ENCODE measurements around the gene JMJD6. TPM values are rescaled to one million over a fixed set of nuclear protein-coding genes. Genes with fewer than 3 reads are reported as not detected.

JMJD6 gene
- total RNA-seq, 2 donors from 2014 or later = 74.3 to 97.1 TPM

DNA sequence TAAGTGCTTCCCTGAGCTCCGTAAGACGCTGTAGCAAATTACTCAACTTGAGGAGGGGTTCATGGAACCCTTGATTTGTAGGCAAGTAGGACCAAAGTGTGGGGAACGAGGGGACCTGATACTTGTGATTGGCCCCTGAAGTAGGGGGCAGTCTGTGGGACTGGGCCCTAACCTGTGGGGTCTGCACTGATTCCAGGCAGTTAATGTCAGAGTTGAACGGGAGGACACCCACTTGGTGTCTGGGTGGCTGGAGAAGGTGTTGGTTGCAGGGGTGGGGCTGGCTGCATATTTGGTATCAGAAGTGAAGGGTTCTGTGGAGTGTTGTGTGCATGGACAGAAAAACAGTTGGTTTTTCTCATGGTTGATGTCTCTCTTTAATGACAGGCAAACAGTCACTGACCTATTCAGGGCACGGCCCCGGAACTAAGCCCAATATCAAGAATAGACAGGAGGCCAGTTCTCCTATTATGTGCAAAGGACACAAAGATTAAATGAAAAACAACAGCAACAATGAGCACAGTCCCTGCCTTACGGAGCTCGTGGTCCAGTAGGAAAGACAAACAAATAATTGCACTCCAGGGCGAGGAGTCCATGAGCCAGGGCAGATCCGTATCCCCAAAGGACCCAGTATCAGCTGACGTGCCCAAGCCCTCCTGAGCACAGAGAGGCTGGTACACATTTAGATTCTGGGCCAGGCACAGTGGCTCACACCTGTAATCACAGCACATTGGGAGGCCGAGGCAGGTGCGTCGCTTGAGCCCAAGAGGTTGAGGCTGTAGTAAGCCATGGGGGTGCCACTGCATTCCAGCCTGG lies 34.8 kb downstream of the JMJD6 start:
- H3K36me3 Mint-ChIP-seq = no peaks in the 10 kb centered on the region
- ATAC-seq = no peak
- H3K4me1 Mint-ChIP-seq (ENCODE audit: low read depth in 2 of 2) = peaks cover 6 to 7% of the 10 kb centered on the region in 2 donors
- H3K27me3 Mint-ChIP-seq = no peaks in the 10 kb centered on the region
- H3K9me3 Mint-ChIP-seq = no peaks in the 10 kb centered on the region
- DNase-seq (ENCODE audit: low spot score) = no peak
- no peak overlapping the region for H3K4me3 Mint-ChIP-seq
- H3K27ac Mint-ChIP-seq = no peak overlapping the region

DNA sequence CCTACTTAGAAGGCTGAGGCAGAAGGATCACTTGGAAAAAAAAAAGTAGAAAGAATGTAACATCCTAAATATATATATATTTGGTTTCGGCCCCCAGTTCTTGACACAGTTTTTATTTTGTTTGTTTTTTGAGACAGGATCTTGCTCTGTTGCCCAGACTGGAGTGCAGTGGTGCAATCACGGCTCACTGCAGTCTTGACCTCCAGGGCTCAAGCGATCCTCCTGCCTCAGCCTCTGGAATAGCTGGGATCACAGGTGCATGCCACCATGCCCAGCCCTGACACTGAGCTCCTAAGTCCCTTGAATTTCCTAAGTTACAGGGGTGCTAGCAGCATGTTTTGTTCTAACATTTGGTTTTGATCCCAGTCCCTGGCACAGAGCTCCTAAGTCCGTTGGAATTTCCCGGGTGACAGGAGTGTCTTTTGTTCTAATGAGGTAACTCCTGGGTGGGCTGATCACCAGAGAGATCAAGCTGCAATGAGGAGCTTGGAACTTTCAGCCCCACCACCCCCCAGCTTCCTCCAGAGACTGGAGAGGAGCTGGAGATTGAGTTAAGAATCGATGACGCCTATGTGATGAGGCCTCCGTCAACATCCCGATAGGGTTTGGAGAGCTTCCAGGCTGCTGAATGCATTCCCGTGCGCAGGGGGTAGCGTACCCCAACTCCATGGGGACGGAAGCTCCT lies 35.7 kb downstream of the JMJD6 start:
- Mint-ChIP-seq H3K4me1 (ENCODE audit: low read depth in 2 of 2) (peaks cover 4 to 7% of the 10 kb centered on the region in 2 donors), H3K4me3 (no peak overlapping the region), H3K27ac (no peak overlapping the region), H3K36me3 (no peaks in the 10 kb centered on the region), H3K27me3 (no peaks in the 10 kb centered on the region), H3K9me3 (no peaks in the 10 kb centered on the region)
- ATAC-seq (no peak), DNase-seq (ENCODE audit: low spot score) (no peak)

GRCh38 chr17:76689859-76690258 lies 36.5 kb downstream of the JMJD6 start:
- Mint-ChIP-seq H3K4me3 (no peak overlapping the region), H3K9me3 (no peaks in the 10 kb centered on the region)

DNA sequence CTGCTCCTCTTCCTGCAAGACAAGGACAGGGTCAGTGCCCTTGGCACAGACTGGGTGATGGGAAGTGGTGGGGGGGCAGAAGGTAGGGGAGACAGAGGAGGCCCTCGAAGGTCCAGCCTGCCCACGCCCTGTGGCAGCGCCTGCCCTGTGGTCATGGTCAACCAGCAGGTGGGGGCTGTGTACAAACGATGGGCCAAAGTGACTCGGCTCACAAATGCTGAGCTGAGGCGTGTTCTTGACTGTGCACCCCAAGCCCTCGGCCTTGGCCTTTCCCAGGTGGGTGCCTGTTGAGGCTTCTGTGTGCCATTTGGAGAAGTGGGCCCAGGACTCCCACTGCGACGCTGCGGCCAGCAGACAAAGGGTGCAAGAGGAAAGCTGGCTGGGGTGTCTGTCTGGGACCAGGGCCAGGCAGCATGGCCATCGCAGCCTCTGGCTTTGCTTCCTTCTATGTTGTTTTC lies 38.2 kb downstream of the JMJD6 start:
- no peaks in the 10 kb centered on the region for H3K36me3 Mint-ChIP-seq
- DNase-seq (ENCODE audit: low spot score) (no peak), ATAC-seq (peak in 1 of 2 donors; percentile 40)
- H3K4me1 Mint-ChIP-seq (ENCODE audit: low read depth in 2 of 2) = peaks cover 0 to 9% of the 10 kb centered on the region in 2 donors
- no peak overlapping the region for H3K4me3 Mint-ChIP-seq
- H3K27me3 Mint-ChIP-seq = no peaks in the 10 kb centered on the region
- H3K27ac Mint-ChIP-seq = no peak overlapping the region
- H3K9me3 Mint-ChIP-seq = no peaks in the 10 kb centered on the region

More at GRCh38 chr17:76689859-76690258, 36.5 kb downstream of the JMJD6 start:
- no peak for ATAC-seq
- no peaks in the 10 kb centered on the region for H3K27me3 Mint-ChIP-seq
- H3K4me1 Mint-ChIP-seq (ENCODE audit: low read depth in 2 of 2) = peaks cover 0 to 5% of the 10 kb centered on the region in 2 donors
- DNase-seq (ENCODE audit: low spot score) = no peak
- H3K27ac Mint-ChIP-seq = no peak overlapping the region
- H3K36me3 Mint-ChIP-seq = no peaks in the 10 kb centered on the region

DNA sequence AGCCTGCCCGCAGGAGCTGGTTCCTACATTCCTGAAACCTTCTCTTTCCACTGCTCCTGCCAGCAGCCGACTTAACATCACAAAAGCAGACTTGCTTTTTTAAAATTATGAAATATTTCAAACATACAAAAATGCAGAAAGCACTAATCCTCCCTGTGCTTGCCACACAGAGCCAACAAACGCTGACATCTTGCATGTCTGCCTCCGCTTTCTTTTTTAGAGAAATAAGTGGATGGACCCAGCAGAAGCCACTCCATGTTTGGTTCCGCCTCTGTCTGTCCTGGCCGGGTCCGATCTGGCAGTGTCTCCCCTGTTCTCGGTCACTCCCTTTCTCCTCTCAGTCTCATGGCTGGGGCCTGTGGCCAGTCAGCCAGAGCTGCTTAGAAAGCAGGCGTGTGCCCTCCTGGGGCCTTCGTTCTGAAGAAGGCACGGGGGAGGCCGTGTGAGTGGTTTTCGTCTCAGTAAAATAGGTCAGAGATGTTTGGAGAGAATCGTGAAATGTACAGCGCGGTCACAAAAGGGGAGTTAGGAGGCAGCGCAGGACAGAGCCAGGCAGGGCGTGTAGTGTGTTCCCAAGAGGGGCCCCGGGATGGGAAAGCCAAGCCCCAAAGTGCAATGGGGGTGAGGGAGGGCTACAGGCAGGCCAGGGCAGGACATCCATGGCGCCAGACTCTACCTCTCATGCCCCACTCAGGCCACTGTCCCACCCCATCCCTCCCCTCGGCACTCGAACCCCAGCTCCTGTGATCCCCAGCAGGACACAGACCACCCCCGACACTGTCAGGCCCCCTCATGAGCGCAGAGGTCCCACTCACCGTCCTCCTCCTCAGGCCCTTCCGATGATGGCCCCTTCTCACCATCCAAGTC lies 38.9 kb downstream of the JMJD6 start:
- Mint-ChIP-seq H3K27me3 (no peaks in the 10 kb centered on the region), H3K27ac (no peak overlapping the region), H3K9me3 (no peaks in the 10 kb centered on the region), H3K4me1 (ENCODE audit: low read depth in 2 of 2) (peaks cover 1 to 11% of the 10 kb centered on the region in 2 donors), H3K36me3 (no peaks in the 10 kb centered on the region), H3K4me3 (no peak overlapping the region)
- no peak for ATAC-seq
- no peak for DNase-seq (ENCODE audit: low spot score)

- no peaks in the 10 kb centered on the region for H3K9me3 Mint-ChIP-seq
- H3K4me3 Mint-ChIP-seq = no peak overlapping the region
- no peak overlapping the region for H3K27ac Mint-ChIP-seq
- DNase-seq (ENCODE audit: low spot score) (no peak), ATAC-seq (no peak)
- no peaks in the 10 kb centered on the region for H3K36me3 Mint-ChIP-seq
- peaks cover 9 to 19% of the 10 kb centered on the region in 2 donors for H3K4me1 Mint-ChIP-seq (ENCODE audit: low read depth in 2 of 2)
- H3K27me3 Mint-ChIP-seq = no peaks in the 10 kb centered on the region
Measured at GRCh38 chr17:76686538-76687297, 39.7 kb downstream of the JMJD6 start.

- no peaks in the 10 kb centered on the region for H3K36me3 Mint-ChIP-seq
- DNase-seq (ENCODE audit: low spot score) = no peak
- H3K27me3 Mint-ChIP-seq = no peaks in the 10 kb centered on the region
- no peak overlapping the region for H3K27ac Mint-ChIP-seq
- H3K4me3 Mint-ChIP-seq = no peak overlapping the region
- H3K4me1 Mint-ChIP-seq (ENCODE audit: low read depth in 2 of 2) = peaks cover 18 to 27% of the 10 kb centered on the region in 2 donors
- ATAC-seq = no peak
- H3K9me3 Mint-ChIP-seq = no peaks in the 10 kb centered on the region
Measured at GRCh38 chr17:76685846-76686245, 40.6 kb downstream of the JMJD6 start.

DNA sequence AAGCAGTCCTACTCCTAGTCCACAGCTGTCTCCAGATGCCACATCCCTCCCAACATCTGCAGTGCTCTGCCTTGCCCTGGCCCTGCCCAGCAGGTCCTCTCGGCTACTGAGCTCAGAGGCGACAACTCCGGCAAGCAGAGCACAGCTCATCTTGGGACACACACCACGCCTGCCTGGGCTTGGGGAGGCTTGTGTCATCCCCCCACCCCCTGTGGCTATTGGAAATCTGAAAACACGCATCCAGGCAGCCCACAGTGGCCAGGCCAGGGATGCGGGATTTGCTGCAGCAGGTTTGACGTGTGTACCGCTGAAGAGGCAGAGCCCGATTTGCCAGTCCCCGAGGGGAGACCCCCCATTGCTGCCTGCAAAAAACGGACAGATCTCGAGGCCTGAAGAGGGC lies 41.0 kb downstream of the JMJD6 start:
- no peaks in the 10 kb centered on the region for H3K36me3 Mint-ChIP-seq
- no peaks in the 10 kb centered on the region for H3K9me3 Mint-ChIP-seq
- no peak for DNase-seq (ENCODE audit: low spot score)
- no peaks in the 10 kb centered on the region for H3K27me3 Mint-ChIP-seq
- H3K4me3 Mint-ChIP-seq = no peak overlapping the region
- H3K27ac Mint-ChIP-seq = no peak overlapping the region
- ATAC-seq = no peak
- H3K4me1 Mint-ChIP-seq (ENCODE audit: low read depth in 2 of 2) = peaks cover 18 to 30% of the 10 kb centered on the region in 2 donors

DNA sequence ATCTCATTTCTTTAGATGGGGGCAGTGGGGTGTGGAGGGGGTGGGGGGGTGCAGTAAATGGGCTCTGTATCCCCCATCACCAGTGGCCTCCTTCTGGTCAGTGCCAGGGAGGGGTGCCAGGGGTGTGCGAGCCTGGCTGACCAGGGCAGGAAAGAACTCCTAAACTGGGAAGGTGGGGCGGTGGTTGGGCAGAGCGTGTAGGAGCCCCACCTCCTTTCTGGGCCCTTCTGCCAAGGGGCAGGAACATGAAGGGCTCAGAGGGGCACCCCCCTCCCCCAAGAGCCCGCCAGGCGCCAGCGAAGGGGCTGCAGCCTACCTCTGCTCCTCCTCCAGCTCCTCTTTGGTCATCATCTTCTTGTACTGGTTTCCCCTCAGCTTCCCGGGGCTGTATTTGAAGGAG lies 41.6 kb downstream of the JMJD6 start:
- peaks cover 18 to 30% of the 10 kb centered on the region in 2 donors for H3K4me1 Mint-ChIP-seq (ENCODE audit: low read depth in 2 of 2)
- ATAC-seq (no peak), DNase-seq (ENCODE audit: low spot score) (no peak)
- no peak overlapping the region for H3K4me3 Mint-ChIP-seq
- H3K9me3 Mint-ChIP-seq = no peaks in the 10 kb centered on the region
- H3K27me3 Mint-ChIP-seq = no peaks in the 10 kb centered on the region
- H3K36me3 Mint-ChIP-seq = no peaks in the 10 kb centered on the region
- no peak overlapping the region for H3K27ac Mint-ChIP-seq

DNA sequence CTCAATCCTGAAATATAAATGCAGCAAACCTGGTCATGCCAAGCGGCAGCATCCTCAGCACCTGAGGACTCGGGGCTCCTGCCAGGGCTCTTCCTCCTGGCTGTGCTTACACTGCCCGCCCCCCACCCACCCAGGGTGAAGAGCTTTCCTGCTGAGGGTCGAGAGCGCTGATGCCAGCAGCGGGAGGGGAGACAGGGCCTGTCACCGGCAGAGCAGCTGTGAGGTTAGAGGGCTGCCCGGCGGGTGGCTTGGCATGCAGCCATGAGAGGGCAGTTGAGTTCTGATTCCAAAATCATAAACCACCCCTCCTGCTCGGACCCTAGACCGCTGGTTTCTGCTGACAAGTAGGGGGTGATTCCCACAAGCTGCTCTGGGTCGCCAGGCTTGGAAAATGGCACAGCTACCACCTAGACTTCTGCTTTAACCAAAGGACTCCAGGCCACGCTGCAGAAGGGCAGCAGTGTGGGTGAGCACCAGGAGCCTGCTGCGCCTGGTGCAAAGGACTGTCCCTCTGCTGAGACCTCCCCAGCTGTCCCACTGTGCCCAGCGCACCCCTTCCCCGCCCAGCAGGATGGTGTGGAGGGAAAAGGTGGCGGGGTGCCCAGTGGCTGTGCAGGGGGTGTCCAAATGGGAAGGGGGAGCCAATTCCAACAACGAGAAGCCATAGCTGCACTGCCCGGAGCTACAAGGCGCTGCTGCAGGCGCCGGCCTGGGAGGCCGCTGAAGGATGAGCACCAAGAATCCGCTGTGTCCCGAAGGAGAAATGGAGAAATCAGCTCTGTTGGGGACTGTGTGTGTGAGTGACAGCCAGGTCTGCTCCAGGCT lies 42.3 kb downstream of the JMJD6 start:
- no peaks in the 10 kb centered on the region for H3K9me3 Mint-ChIP-seq
- H3K27ac Mint-ChIP-seq = no peak overlapping the region
- no peaks in the 10 kb centered on the region for H3K27me3 Mint-ChIP-seq
- no peaks in the 10 kb centered on the region for H3K36me3 Mint-ChIP-seq
- DNase-seq (ENCODE audit: low spot score) (no peak), ATAC-seq (no peak)
- peaks cover 18 to 30% of the 10 kb centered on the region in 2 donors for H3K4me1 Mint-ChIP-seq (ENCODE audit: low read depth in 2 of 2)
- H3K4me3 Mint-ChIP-seq = no peak overlapping the region

DNA sequence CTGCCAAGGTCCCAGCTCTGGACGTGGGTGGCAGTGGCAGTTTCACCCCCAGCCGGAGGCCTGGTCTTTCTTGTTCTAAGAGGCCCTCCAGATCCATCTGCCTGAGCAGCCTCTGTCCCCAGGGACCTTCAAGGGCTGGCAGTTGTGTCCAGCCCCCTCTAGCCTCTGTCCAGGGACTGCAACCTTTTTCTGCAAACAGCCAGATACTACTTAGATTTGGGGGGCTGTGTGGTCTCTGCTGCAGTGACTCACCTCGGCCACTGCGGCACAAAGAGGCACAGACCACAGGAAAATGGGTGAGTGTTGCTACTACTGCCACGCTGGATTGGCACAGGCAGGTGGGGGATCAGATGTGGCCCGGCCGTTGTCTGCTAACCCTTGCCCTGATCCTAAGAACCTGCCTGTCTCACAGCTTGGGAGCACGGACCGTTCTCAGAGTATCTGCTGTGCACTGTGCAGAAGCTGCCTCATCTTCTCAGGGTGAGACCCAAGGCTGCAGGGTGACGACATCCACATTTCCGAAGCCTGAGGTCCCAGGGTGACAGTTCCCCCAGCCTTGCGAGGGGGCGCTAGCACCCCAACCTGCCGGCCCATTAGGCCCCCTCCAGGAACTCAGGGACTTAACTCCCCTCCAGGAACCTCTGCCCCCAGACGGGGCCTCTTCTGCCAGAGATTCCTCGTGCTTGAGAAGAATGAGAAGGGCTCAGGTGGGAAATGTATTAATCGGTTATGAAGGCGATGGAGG lies 43.2 kb downstream of the JMJD6 start:
- ATAC-seq (no peak), DNase-seq (ENCODE audit: low spot score) (no peak)
- H3K4me1 Mint-ChIP-seq (ENCODE audit: low read depth in 2 of 2) = peaks cover 18 to 25% of the 10 kb centered on the region in 2 donors
- no peak overlapping the region for H3K4me3 Mint-ChIP-seq
- no peaks in the 10 kb centered on the region for H3K9me3 Mint-ChIP-seq
- no peak overlapping the region for H3K27ac Mint-ChIP-seq
- no peaks in the 10 kb centered on the region for H3K27me3 Mint-ChIP-seq
- H3K36me3 Mint-ChIP-seq = no peaks in the 10 kb centered on the region

GRCh38 chr17:76682296-76682695 lies 44.1 kb downstream of the JMJD6 start:
- no peak for ATAC-seq
- Mint-ChIP-seq H3K4me1 (ENCODE audit: low read depth in 2 of 2) (peaks cover 18 to 25% of the 10 kb centered on the region in 2 donors), H3K27me3 (no peaks in the 10 kb centered on the region), H3K9me3 (no peaks in the 10 kb centered on the region), H3K27ac (peak overlapping the region; percentile 36 to 68), H3K4me3 (peak overlapping the region; percentile 60), H3K36me3 (no peaks in the 10 kb centered on the region)
- no peak for DNase-seq (ENCODE audit: low spot score)
